ENCODE data around the gene ZCWPW1. TPM values are rescaled to one million over a fixed set of nuclear protein-coding genes. Genes with fewer than 3 reads are reported as not detected.

Gene ZCWPW1
- polyA plus RNA-seq, 3 donors, result 3.5 to 9.6 (median 5.5) TPM

- 81 to 88% (median 83%) methylated on average over 1 of the region's 1 CpG for WGBS, 3 donors
- H3K27ac ChIP-seq (ENCODE audit: low read depth, low read length), result no peak overlapping the region
These were observed 9.4 kb downstream of the ZCWPW1 start for GRCh38 chr7:100418930-100419659.

- WGBS, 3 donors, result 76 to 92% (median 90%) methylated on average over 5 of the region's 5 CpGs
- no peak overlapping the region for H3K27ac ChIP-seq (ENCODE audit: low read depth, low read length)
These were observed 13.1 kb downstream of the ZCWPW1 start for GRCh38 chr7:100415448-100415847.

- H3K27ac ChIP-seq (ENCODE audit: low read depth, low read length), result no peak overlapping the region
- WGBS, 3 donors, result 78 to 86% (median 85%) methylated on average over 1 of the region's 1 CpG
These were observed 14.6 kb downstream of the ZCWPW1 start for GRCh38 chr7:100413889-100414288.

GRCh38 chr7:100413346-100413745, 15.2 kb downstream of the ZCWPW1 start:
- H3K27ac ChIP-seq (ENCODE audit: low read depth, low read length), result no peak overlapping the region

DNA sequence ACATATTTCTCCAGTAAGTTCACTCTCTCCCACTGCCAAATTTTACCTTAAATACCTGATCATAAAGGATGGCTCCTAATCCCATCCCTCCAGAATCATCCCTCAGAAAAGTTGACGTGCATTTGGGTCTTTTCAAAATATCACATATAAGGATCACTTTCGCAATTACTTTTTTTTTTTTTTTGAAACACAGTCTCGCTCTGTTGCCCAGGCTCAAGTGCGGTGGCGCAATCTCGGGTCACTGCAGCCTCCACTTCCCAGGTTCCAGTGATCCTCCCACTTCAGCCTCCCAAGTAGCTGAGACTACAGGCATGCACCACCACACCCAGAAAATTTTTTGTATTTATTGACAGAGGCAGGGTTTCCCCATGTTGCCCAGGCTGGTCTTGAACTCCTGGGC, 17.4 kb downstream of the ZCWPW1 start:
- no peak overlapping the region for H3K27ac ChIP-seq (ENCODE audit: low read depth, low read length)
- 85 to 90% (median 86%) methylated on average over 6 of the region's 6 CpGs for WGBS, 3 donors

GRCh38 chr7:100407285-100408180, 21.0 kb downstream of the ZCWPW1 start:
- H3K27ac ChIP-seq (ENCODE audit: low read depth, low read length), result no peak overlapping the region
- WGBS, 3 donors, result 50 to 55% (median 52%) methylated on average over 12 of the region's 12 CpGs

DNA sequence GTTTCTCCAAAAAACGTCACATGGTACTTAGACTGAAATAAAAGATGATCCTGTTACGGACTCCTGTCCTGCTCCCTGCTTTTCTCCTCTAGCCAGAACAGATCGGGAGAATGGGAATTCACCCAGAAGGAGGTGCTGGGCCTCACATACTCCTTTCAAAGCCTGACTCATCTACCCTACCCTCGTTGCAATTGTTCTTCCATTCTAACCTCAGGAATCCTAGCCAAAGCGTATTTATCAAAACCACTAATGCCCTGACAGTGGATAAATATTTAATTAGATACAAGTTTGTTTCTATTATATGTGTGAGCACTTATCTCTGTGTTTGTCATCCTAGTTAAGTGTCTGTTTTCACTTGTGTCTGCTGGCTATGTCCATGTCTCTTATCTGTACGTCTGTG, 21.7 kb downstream of the ZCWPW1 start:
- no peak overlapping the region for H3K27ac ChIP-seq (ENCODE audit: low read depth, low read length)
- WGBS, 3 donors, result 46 to 64% (median 64%) methylated on average over 6 of the region's 6 CpGs

GRCh38 chr7:100402241-100402640, 26.3 kb downstream of the ZCWPW1 start:
- WGBS, 3 donors, result 95 to 98% (median 96%) methylated on average over 2 of the region's 2 CpGs
- no peak overlapping the region for H3K27ac ChIP-seq (ENCODE audit: low read depth, low read length)

DNA sequence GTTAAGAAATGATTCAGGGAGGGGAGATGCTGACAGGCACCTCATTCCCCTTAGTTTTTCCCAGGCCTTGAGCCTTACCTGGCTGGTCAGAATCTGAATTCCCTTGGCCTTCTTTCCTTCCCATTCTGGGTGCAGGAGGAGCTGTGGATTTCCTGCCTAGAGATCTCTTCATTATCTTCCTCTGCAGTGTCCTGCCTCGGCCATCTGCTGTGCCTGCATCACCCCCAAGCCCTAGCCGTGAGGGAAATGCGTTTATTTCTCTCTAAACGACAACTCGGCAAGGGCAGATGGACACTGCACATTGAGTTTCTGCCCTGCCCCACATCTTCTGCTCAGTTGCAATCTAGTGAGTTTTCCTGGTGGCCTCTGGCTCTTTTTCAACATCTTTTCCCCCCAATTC, 26.7 kb downstream of the ZCWPW1 start:
- H3K27ac ChIP-seq (ENCODE audit: low read depth, low read length), result no peak overlapping the region
- 74 to 88% (median 75%) methylated on average over 5 of the region's 5 CpGs for WGBS, 3 donors

DNA sequence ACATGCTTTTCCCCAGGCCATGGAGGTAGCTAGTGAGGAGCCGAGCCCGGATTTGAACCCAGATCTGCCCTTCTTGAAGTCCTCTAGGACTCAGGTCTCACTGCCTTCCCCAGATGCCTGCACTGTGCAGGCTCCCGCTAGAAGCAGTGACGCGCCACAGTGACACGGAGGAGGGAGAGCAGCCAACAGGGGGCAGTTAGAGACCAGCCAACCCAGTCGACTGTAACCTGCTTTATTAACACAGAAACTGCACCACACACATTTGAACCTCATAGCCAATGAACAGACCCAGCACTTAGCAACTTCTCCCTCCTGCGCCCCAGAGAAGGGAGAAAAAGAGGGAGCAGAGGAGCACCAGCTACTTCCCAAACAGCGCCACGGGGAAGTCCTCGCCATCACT, 27.8 kb downstream of the ZCWPW1 start:
- 83 to 87% (median 83%) methylated on average over 11 of the region's 11 CpGs for WGBS, 3 donors
- no peak overlapping the region for H3K27ac ChIP-seq (ENCODE audit: low read depth, low read length)

DNA sequence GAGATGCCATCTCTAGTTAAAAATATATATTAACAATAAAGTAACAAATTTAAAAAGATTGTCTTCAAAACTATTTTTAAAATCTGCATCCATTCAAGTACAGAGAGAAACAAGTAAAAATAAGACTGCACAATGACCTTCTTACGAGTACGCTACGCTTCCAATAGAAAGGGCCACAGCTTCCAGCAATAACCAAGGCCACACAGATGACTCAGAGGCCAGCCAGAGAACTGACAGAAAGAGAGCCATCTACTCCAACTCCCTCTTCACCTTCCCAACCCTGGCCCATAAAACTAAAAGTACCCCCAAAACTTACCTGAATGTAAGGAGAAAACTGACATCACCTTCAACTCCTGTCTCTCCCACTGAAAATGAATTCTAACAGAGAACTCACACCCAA, 28.5 kb downstream of the ZCWPW1 start:
- no peak overlapping the region for H3K27ac ChIP-seq (ENCODE audit: low read depth, low read length)
- WGBS, 3 donors, result 97 to 99% (median 97%) methylated on average over 3 of the region's 3 CpGs

- no peak overlapping the region for H3K27ac ChIP-seq (ENCODE audit: low read depth, low read length)
- 31 to 40% (median 33%) methylated on average over 2 of the region's 2 CpGs for WGBS, 3 donors
These were observed 30.3 kb downstream of the ZCWPW1 start for GRCh38 chr7:100398239-100398638.

DNA sequence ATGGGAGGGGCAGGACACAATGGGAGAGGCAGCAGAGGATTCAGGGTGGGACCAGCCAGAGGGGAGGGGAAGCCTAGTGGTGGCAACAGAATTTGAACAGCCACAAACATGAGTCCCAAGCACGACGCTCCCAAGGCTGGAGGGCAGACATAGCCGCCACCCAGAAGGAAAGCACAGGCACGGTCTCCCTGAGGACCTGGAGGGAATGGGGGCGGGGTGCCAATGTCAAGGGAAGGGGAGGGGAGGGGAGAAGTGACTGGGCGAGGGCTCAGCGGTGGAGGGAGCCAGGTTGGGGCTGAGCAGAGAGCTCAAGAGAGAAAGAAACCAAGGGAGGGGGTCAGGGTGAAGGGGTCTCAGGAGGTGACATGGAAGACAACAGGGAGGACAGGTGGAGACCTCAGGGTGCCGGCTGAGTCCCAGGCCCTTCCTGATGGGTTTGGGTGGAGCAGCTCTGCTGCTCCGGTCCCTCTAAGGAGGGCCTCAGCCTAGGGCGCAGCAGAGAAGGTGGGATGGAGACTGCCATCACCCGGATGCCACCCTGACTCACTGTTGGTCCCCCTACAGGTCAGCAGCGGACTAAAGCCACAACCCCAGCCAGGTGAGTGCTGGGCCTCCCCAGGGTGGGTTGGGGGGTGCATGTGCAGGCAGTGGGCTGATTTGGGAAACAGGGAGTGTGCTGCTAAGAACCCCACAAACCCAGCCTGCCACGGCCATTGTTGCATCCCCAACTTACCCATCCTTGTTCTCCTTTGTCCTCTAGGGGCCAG, 31.0 kb downstream of the ZCWPW1 start:
- WGBS, 3 donors, result 64 to 72% (median 71%) methylated on average over 13 of the region's 13 CpGs
- no peak overlapping the region for H3K27ac ChIP-seq (ENCODE audit: low read depth, low read length)

DNA sequence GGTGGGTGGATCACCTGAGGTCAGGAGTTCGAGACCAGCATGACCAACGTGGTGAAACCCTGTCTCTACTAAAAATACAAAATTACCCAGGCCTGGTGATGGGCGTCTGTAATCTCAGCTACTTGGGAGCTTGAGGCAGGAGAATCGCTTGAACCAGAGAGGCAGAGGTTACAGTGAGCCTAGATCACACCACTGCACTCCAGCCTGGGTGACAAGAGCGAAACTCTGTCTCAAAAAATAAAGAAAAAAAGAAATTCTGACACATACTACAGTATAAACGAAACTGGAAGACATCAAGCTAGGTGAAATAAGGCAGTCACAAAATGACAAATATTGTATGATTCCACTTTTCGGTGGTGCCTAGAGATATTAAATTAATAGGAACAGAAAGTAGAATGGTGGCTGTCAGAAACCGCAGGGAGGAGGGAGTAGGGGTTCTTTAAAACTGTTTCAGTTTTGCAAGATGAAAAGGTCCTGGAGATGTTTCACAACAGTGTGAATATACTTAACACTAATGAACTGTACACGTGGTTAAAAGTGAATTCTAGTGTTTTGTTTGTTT, 32.0 kb downstream of the ZCWPW1 start:
- WGBS, 3 donors, result 61 to 72% (median 63%) methylated on average over 9 of the region's 9 CpGs
- no peak overlapping the region for H3K27ac ChIP-seq (ENCODE audit: low read depth, low read length)

DNA sequence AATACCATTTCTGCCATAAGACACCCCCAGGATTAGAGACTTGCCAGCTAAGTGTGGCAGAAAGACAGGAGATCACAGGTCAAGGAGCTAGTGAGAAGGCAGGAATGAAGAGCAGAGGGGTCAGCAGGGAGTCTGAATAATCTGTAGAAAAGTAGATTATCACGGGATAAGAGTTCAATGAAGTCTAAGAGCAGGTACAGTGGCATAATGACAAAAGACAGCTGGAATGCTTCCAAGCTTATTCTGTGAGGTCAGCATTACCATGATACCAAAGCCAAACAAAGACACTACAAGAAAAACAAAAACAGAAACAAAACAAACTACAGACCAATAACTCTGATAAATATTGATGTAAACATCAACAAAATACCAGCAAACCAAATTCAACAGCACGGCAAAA, 34.4 kb downstream of the ZCWPW1 start:
- no peak overlapping the region for H3K27ac ChIP-seq (ENCODE audit: low read depth, low read length)
- WGBS, 3 donors, result 64 to 86% (median 85%) methylated on average over 2 of the region's 2 CpGs

DNA sequence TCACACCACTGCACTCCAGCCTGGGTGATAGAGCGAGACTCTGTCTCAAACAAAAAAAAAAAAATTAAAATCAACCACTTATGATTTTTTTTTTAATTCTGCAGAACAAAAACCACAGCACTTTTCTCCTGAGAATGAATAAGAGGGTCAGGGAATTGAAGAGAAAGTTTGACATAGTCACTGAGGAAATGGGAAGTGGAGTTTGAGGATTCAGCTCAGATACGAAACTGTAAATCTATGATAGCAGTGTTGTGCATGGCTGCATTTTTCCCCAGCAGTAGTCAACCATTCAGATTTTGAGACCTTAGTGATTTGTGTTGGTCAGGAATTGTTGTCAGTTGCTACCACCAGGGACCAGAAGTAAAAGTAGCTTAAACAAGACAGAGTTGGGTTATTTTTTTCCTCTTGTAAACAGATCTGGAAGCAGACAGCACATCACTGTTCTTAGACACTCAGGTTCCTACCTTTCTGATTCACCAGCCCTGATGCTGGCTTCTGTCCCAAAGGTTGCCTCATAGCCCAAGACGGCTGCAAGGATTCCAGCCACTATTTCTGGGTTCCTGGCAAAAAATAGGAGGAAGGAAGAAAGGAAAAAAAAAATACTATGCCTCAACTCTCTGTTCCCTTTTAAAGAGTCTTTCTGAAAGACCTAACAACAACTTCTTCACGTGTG, 35.1 kb downstream of the ZCWPW1 start:
- WGBS, 3 donors, result 52 to 80% (median 58%) methylated on average over 4 of the region's 4 CpGs
- no peak overlapping the region for H3K27ac ChIP-seq (ENCODE audit: low read depth, low read length)

DNA sequence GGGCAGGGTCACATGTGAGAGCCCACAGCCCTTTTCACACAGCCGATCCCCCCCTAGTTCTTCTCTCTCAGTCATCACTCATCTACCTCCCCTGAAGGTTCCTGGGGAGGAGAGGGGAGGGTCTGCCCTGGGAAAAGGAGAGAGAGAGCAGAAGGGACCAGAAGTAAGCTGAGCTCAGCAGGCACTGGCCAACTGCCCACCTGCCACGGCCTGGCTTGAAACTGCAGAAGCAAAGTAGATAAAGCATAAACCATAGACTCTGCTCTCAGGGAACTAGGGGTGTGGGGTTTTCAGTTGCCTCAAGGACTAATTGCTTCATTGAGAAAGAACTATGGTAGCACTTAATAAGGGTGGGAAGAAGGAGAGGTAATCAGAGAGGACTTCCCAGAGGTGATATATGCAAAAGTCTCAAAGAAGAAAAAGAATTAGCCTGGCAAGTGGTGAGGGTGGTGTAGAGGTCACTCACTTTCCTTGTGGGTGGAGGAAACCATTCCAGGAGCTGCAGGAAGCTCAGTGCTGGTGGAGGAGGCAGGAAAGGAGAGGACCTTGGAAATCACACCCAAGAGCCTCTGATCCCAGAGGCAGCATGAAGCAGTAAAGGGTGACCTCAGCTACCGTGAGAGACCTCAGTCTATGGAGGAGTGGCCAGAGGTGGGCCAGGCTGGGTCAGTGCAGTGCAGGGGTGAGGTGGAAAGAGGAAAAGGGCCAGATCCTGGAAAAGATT, 38.1 kb downstream of the ZCWPW1 start:
- H3K27ac ChIP-seq (ENCODE audit: low read depth, low read length), result no peak overlapping the region
- WGBS, 3 donors, result 51 to 70% (median 67%) methylated on average over 3 of the region's 3 CpGs
